Large intestine (tissue), 3 donors: ENCODE measurements around the gene CASS4. TPM values are rescaled to one million over a fixed set of nuclear protein-coding genes. Genes with fewer than 3 reads are reported as not detected.
A peak's percentile ranks its signal among the peaks of the same experiment; 100 is the strongest.

Source experiments
- DNase-seq, 2 donors: peaks; one replicate each; pipeline versions ENCODE4 v3.0.0 to v3.0.0-alpha.2; 2013
- H3K27ac ChIP-seq: one replicate; pipeline ENCODE4 v1.5.1; 2013; ENCODE audit warnings: low read length
- H3K27me3 ChIP-seq: 2 replicates; pipeline ENCODE4 v1.6.1; 2013; ENCODE audit warnings: low read length; ENCODE audit not compliant: control insufficient read depth, insufficient read depth
- H3K36me3 ChIP-seq: 2 replicates; pipeline ENCODE4 v1.6.1; 2013; ENCODE audit warnings: low read length; ENCODE audit not compliant: control insufficient read depth, insufficient read depth
- H3K4me1 ChIP-seq: one replicate; pipeline ENCODE4 v1.6.1; 2013; ENCODE audit warnings: low read length; ENCODE audit not compliant: control insufficient read depth, insufficient read depth
- H3K4me3 ChIP-seq: one replicate; pipeline ENCODE4 v1.5.1; 2013; ENCODE audit warnings: low read length
- H3K9me3 ChIP-seq: one replicate; pipeline ENCODE4 v1.6.1; 2013; ENCODE audit warnings: mild to moderate bottlenecking, low read depth, low read length, moderate library complexity; ENCODE audit not compliant: control insufficient read depth
- WGBS: methylation state at CpG from one replicate; pipeline ENCODE4 v1.1.5; 2013; ENCODE audit warnings: low lambda C conversion rate; ENCODE audit not compliant: insufficient coverage; 5-methylcytosine and 5-hydroxymethylcytosine counted together
- polyA plus RNA-seq: library from polyadenylated mRNA; unstranded; fragments of 120-200 nt; gene quantifications from one replicate; pipeline ENCODE4 v1.2.1, GENCODE V29; 2013

Gene CASS4
- polyA plus RNA-seq, 1 donor: 1.2 TPM

DNA sequence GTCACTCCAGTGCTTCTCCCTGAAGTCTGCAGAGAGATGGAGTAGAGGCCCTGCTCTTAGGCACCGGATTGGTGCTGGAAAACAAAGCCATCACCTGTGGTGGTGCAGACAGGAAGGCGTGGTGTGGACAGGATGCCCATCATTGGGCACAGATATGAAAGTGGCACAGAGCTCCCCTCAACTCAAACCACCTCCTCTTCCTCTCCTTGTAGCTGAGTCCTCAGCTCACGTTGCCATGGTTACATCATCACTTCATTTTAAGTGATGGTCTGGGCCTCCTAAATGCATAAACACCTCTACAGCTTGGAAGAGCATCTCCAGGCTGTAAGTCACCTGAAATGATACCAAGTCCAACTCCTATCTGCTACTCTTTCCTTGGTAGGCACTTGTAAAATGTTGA, 48.4 kb downstream of the CASS4 start:
- DNase-seq: no peak
- no peak overlapping the region for H3K27ac ChIP-seq
- no CpG with 5 or more reads among the region's 3 CpGs for WGBS

DNA sequence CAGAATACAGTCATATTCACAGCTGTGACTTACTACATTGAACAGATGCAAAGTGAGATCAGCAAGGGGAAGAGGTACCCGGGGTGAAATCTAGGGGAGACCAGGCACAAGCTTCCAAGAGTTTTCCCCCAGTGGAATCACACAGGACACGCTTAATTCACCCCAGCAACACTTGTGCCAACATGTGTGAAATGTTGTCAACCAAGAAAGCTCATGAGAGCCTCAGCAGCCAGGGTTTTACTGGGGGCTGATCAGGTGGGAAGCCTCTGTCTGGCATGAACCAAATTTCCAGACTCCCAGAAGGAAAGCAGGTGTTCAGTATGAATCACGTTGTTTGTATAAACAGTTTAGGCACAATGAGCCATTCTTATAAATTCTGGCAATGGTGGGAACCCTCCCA, 49.5 kb downstream of the CASS4 start:
- no peak overlapping the region for H3K27ac ChIP-seq
- DNase-seq: no peak
- no CpG with 5 or more reads among the region's 3 CpGs for WGBS
- H3K36me3 ChIP-seq: no peaks in the 10 kb centered on the region
- H3K9me3 ChIP-seq: no peaks in the 10 kb centered on the region
- H3K27me3 ChIP-seq: peaks cover 5% of the 10 kb centered on the region
- H3K4me3 ChIP-seq: no peak overlapping the region
- no peaks in the 10 kb centered on the region for H3K4me1 ChIP-seq

More for the DNA sequence above, 48.4 kb downstream of the CASS4 start:
- Histone ChIP-seq H3K27me3 (peaks cover 5% of the 10 kb centered on the region), H3K36me3 (no peaks in the 10 kb centered on the region), H3K4me3 (no peak overlapping the region), H3K4me1 (no peaks in the 10 kb centered on the region), H3K9me3 (no peaks in the 10 kb centered on the region)

DNA sequence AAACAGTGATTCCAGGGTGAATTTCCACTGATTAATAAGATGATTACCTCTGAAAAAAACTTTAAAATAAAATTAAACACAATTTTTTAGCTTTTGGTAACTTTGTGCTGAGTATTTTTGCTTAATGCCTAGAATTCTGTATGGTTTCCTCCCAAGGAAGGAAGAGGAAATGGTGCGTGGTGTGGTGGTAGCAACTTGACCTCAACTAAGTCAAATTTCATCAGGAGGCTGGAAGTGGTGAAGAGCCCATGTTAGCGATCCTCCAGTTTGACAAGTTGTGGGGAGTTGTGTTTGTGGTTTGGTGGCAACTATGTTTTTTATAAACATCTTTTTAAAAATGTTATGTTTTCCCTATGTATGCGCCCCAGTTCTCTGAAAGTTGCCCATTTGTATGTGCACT, 51.4 kb downstream of the CASS4 start:
- DNase-seq: no peak
- Histone ChIP-seq H3K36me3 (no peaks in the 10 kb centered on the region), H3K27me3 (peaks cover 2% of the 10 kb centered on the region), H3K4me1 (no peaks in the 10 kb centered on the region), H3K9me3 (no peaks in the 10 kb centered on the region), H3K27ac (no peak overlapping the region), H3K4me3 (no peak overlapping the region)
- WGBS: no CpG with 5 or more reads among the region's 3 CpGs

DNA sequence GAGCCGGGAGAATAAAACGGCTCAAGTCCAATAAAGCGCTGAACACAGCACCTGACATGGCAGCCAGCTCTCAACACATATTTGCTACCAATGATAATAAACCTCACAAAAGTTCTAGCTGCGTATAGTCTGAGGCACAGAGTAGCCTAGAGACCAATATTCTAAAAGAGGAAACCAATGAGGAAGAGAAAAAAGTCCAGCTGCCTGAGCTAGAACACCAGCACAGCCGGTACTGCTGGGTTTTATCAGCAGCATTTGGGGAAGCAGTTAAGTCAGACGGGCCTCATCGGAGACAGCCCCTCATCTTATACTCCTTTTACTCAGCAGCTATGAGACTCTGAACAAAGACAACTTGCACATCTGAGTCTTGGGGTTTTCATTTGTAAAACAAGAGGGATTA, 53.9 kb downstream of the CASS4 start:
- 50% methylated on average over 2 of the region's 7 CpGs for WGBS
- Histone ChIP-seq H3K9me3 (no peaks in the 10 kb centered on the region), H3K27me3 (no peaks in the 10 kb centered on the region), H3K4me3 (no peak overlapping the region), H3K27ac (no peak overlapping the region), H3K36me3 (peaks cover 5% of the 10 kb centered on the region), H3K4me1 (peaks cover 6% of the 10 kb centered on the region)
- no peak for DNase-seq

DNA sequence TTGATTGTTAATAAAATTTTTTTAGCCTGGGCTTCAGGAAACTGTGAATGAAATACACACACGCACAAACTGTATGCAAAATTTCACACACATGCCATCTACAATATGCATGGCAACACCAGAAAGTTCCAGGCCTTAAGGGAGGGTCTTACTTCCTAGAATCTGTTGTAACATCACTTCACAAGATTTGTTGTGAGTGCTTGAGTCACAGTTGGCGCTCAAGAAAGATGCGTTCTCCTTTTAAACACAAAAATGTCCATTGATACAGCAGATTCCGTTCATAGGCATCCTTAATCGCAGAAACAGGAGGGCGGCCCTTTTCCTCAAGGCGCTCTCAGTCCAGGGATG, 55.9 kb downstream of the CASS4 start:
- Histone ChIP-seq H3K4me3 (peak overlapping the region; percentile 88), H3K27ac (peak overlapping the region; percentile 57), H3K4me1 (peaks cover 6% of the 10 kb centered on the region), H3K9me3 (no peaks in the 10 kb centered on the region), H3K27me3 (no peaks in the 10 kb centered on the region), H3K36me3 (peaks cover 9% of the 10 kb centered on the region)
- DNase-seq: no peak
- no CpG with 5 or more reads among the region's 7 CpGs for WGBS

DNA sequence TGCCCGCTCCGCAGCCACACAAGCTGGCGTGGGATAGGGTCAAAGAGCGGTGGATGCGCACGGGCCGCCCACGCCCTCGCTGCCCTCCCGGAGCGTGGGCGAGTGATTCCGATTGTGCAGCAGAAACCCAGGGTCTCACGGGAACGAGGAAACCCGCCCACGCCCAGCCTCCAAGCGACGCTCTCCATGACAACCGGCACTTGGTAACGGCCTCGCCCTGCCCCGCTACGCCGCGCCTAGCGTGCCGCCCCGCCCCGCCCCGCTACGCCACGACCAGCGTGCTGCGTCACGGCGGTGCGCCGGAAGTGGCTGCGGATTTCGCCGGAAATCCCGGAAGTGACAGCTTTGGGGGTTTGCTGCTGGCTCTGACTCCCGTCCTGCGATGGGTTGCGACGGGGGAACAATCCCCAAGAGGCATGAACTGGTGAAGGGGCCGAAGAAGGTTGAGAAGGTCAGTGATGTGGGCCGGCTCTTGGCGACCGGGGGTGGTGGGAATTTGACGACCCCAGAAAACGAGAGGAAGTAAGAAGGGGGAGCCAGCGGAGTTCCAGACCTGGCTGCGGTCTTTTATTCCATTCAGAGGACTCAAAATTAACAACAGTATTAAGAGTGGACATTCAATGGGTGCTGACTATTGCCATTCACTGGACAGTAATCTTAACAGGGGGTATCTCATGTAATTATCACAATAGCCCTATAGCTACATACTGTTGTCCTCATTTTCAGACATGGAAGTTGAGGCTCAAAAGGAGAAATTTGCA, 56.4 kb downstream of the CASS4 start, which contains the start of gene RTF2:
RTF2 (plus strand) TSS at position 312 of the 761 bp plus-strand sequence; CDS start at position 383, 71 bp downstream.
- no CpG with 5 or more reads among the region's 55 CpGs for WGBS
- Histone ChIP-seq H3K9me3 (no peaks in the 10 kb centered on the region), H3K27ac (peak within 1 kb of the TSS; percentile 63), H3K4me3 (peak within 1 kb of the TSS; percentile 88), H3K27me3 (no peaks in the 10 kb centered on the region), H3K36me3 (peaks cover 14% of the 10 kb centered on the region), H3K4me1 (peaks cover 6% of the 10 kb centered on the region)
- DNase-seq: peak; percentile 93 to 96

DNA sequence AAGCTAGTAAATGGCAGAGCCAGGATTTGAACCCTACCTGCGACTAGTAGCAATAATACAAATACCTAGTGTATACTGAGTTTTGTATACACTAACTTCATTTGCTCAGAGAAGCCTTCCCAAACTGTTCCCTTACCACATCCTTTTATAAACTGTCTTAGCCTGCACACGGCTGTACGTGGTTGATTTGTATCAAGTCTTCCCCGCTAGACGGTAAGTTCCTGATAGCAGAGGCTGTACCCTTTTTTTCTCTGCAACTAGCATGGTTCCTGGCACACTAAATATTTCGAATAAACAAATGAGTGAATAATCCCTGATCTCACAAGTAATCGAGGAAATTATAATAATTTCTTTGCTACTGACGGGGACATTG, 57.0 kb downstream of the CASS4 start:
- H3K27me3 ChIP-seq: no peaks in the 10 kb centered on the region
- WGBS: no CpG with 5 or more reads among the region's 8 CpGs
- no peak overlapping the region for H3K27ac ChIP-seq
- DNase-seq: no peak
- no peaks in the 10 kb centered on the region for H3K9me3 ChIP-seq
- peak overlapping the region; percentile 88 for H3K4me3 ChIP-seq
- peaks cover 6% of the 10 kb centered on the region for H3K4me1 ChIP-seq
- H3K36me3 ChIP-seq: peaks cover 20% of the 10 kb centered on the region

DNA sequence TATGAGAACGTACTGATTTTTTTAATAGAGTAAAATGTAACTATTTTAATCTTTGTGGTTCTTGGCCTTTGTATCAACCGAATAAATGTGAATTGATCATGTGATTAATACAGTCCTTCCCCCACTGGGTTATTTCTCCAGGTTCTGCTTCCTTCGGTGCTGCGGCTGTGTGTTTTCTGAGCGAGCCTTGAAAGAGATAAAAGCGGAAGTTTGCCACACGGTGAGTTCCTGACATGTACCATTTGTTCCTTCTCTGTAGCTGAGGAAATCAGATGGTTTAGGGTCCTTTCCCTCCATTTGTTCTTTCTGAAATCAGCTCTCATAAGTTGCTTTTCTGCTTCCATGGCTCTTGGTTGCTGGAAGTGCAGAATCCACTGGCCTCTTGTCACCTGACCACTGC, 71.9 kb downstream of the CASS4 start:
- no peaks in the 10 kb centered on the region for H3K4me1 ChIP-seq
- no peak overlapping the region for H3K27ac ChIP-seq
- WGBS: 100% methylated on average over 2 of the region's 7 CpGs
- no peak overlapping the region for H3K4me3 ChIP-seq
- no peaks in the 10 kb centered on the region for H3K9me3 ChIP-seq
- no peak for DNase-seq
- H3K27me3 ChIP-seq: no peaks in the 10 kb centered on the region
- peaks cover 77% of the 10 kb centered on the region for H3K36me3 ChIP-seq

DNA sequence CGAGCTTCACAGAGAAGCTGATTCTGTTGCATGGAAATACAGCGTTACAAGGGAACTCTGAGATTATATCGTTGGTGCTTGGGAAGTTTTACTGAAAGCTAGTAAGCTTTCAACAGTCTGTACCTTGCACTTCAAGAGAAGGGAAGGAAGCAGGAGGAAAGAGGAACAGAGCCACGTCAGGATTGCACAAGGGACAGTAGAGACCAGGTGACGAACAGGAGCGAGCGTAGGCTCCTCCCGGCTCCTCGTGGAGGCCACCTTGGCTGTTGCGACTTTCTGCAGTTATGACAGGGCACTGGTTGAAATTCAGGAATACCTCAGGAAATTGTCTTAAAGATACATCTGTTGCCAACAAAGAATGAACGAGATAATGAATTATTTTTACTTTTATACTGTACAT, 75.2 kb downstream of the CASS4 start:
- no peak for DNase-seq
- Histone ChIP-seq H3K4me1 (no peaks in the 10 kb centered on the region), H3K4me3 (no peak overlapping the region), H3K27me3 (no peaks in the 10 kb centered on the region), H3K36me3 (peaks cover 59% of the 10 kb centered on the region), H3K27ac (no peak overlapping the region), H3K9me3 (no peaks in the 10 kb centered on the region)
- WGBS: 100% methylated on average over 1 of the region's 11 CpGs

DNA sequence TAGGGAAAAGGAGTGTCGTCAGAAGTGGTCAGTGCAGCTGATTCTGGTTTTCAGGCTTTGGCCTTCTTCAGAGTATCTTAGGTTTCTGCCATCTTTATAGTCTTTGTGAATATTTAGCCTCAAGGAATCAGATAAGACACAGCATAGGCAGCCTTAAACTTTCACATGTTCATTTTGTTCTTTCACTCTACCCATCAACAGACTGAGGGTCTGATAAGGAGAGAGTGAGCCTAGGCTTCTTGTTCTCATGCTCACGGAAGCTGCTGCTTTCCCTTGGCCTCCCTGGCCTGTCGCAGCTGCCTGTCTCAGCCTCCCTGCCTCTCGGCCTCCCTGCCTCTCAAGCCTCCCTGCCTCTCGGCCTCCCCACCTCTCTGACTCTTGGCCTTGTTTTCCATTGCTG, 76.5 kb downstream of the CASS4 start:
- WGBS: 100% methylated on average over 1 of the region's 5 CpGs
- no peak for DNase-seq
- H3K4me1 ChIP-seq: no peaks in the 10 kb centered on the region
- H3K9me3 ChIP-seq: no peaks in the 10 kb centered on the region
- H3K4me3 ChIP-seq: no peak overlapping the region
- H3K27ac ChIP-seq: no peak overlapping the region
- H3K27me3 ChIP-seq: no peaks in the 10 kb centered on the region
- H3K36me3 ChIP-seq: peaks cover 55% of the 10 kb centered on the region

DNA sequence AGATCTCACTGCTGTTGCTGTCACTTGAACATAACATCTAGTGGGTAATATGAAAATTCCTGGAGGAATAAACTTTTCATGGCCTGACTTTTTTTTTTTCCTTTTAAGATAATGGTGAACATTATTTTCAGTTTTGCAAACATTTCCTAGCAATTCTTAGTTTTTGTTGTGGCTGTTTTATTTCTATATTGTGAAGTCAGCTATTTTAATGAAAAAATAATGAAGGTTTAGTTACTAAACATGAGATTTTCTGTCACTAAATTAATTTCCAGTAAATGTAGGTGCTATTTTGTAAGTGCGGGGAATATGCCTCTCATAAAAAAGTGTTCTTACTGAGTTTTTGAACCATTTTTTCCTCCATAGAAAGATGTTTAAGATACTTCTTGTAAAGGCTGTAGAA, 89.1 kb downstream of the CASS4 start:
- H3K4me1 ChIP-seq: no peaks in the 10 kb centered on the region
- H3K27ac ChIP-seq: no peak overlapping the region
- H3K36me3 ChIP-seq: peaks cover 20% of the 10 kb centered on the region
- H3K4me3 ChIP-seq: no peak overlapping the region
- H3K9me3 ChIP-seq: no peaks in the 10 kb centered on the region
- no peaks in the 10 kb centered on the region for H3K27me3 ChIP-seq
- DNase-seq: no peak
- 80% methylated on average over 1 of the region's 1 CpG for WGBS
